Left ventricle myocardium inferior (tissue), 1 donor: ENCODE data around the gene TRIP6. TPM values are rescaled to one million over a fixed set of nuclear protein-coding genes. Genes with fewer than 3 reads are reported as not detected.
A peak's percentile ranks its signal among the peaks of the same experiment; 100 is the strongest.

ENCODE experiments used
- DNase-seq: peaks from one replicate; pipeline ENCODE4 v3.0.0-alpha.2; 2020
- H3K27ac ChIP-seq: fragments of 200-600 bp; replicated peaks from 2 replicates; pipeline ENCODE4 v1.8.0; 2021
- H3K27me3 ChIP-seq: fragments of 200-600 bp; 2 replicates; pipeline ENCODE4 v1.8.0; 2021; ENCODE audit warnings: low read depth
- H3K36me3 ChIP-seq: fragments of 200-600 bp; 2 replicates; pipeline ENCODE4 v1.8.0; 2021
- H3K4me1 ChIP-seq: fragments of 200-600 bp; 2 replicates; pipeline ENCODE4 v1.8.0; 2021
- H3K4me3 ChIP-seq: fragments of 200-600 bp; 2 replicates; pipeline ENCODE4 v1.8.0; 2021; ENCODE audit warnings: mild to moderate bottlenecking, moderate library complexity
- H3K9me3 ChIP-seq: fragments of 200-600 bp; replicated peaks from 2 replicates; pipeline ENCODE4 v1.8.0; 2021
- intact Hi-C: fragments of 100-400 bp; cut with micrococcal nuclease; formaldehyde crosslinking; loops from one replicate; pipeline ENCODE4 v1.11.0; 2022
- long read RNA-seq: library from polyadenylated mRNA; unstranded; transcript quantifications from one replicate; pipeline ENCODE4 v2.0.0, GENCODE V29; 2021
- total RNA-seq: library from RNA; stranded (reverse); fragmentation: NEBNext Ultra II Directional; extraction: Animal tissue kit (Norgen Biotek cat#: 25700); gene quantifications from one replicate; pipeline ENCODE4 v1.2.1, GENCODE V29; 2021
- TF ChIP-seq, protein P1 (sequence below): fragments of 200-600 bp; IDR thresholded peaks from 2 replicates; pipeline ENCODE4 v1.8.0; 2021; ENCODE audit warnings: antibody characterized with exemption, mild to moderate bottlenecking, borderline replicate concordance
- donor health status: DM: no; HTN: yes; CAD: no; lungs with severe emphysema.

TRIP6 gene, protein sequence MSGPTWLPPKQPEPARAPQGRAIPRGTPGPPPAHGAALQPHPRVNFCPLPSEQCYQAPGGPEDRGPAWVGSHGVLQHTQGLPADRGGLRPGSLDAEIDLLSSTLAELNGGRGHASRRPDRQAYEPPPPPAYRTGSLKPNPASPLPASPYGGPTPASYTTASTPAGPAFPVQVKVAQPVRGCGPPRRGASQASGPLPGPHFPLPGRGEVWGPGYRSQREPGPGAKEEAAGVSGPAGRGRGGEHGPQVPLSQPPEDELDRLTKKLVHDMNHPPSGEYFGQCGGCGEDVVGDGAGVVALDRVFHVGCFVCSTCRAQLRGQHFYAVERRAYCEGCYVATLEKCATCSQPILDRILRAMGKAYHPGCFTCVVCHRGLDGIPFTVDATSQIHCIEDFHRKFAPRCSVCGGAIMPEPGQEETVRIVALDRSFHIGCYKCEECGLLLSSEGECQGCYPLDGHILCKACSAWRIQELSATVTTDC
- total RNA-seq: 11.7 TPM
- long read RNA-seq, transcript TRIP6-201 (9 exons, 1,942 nt): major isoform, 17 of 30 reads
- long read RNA-seq, partial matches to known transcripts: 6 of 30 reads
- long read RNA-seq, other reads (novel, unspliced or antisense): 6 of 30 reads

DNA sequence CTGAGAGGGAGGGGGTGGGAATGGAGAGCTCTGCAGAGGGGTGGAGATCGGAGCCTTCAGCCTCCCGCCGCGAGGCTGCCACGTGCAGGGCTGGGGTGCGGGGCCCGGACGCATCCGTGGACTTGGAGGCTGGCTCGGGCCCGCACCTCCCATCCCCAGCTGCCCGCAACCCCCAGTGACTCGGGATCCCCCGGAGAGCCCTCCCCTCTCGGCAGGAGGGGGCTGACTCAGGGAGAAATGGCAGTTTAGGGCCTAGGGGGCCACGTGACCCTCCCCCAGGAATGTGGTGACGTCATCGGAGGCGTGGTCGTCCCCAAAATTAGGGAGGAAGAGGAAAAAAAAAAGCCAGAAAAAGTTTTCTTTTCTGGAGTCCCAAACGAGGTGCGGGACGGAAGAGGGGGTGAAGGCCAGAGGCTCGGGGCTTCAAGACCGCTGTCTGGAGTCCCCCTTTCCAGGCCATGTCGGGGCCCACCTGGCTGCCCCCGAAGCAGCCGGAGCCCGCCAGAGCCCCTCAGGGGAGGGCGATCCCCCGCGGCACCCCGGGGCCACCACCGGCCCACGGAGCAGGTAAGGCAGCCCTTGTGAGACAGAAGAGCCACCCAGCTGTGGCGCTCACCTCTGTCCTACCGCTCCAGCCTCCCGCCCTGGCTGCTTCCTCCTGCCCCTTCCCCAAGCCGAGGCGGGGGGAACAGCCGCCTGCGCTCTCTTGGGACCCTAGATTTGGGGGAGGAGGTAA lies at the start of gene TRIP6:
TSS of gene TRIP6 (plus strand) at position 348 of the 736 bp plus-strand sequence. CDS start at position 459, 111 bp downstream.
- Histone ChIP-seq H3K36me3 (peaks cover 23% of the 10 kb centered on the region), H3K9me3 (no peaks in the 10 kb centered on the region), H3K27ac (peak within 1 kb of the TSS; percentile 91), H3K4me1 (peaks cover 47% of the 10 kb centered on the region), H3K4me3 (peak within 1 kb of the TSS; percentile 84), H3K27me3 (no peaks in the 10 kb centered on the region)
- TF ChIP-seq, protein P1, sequence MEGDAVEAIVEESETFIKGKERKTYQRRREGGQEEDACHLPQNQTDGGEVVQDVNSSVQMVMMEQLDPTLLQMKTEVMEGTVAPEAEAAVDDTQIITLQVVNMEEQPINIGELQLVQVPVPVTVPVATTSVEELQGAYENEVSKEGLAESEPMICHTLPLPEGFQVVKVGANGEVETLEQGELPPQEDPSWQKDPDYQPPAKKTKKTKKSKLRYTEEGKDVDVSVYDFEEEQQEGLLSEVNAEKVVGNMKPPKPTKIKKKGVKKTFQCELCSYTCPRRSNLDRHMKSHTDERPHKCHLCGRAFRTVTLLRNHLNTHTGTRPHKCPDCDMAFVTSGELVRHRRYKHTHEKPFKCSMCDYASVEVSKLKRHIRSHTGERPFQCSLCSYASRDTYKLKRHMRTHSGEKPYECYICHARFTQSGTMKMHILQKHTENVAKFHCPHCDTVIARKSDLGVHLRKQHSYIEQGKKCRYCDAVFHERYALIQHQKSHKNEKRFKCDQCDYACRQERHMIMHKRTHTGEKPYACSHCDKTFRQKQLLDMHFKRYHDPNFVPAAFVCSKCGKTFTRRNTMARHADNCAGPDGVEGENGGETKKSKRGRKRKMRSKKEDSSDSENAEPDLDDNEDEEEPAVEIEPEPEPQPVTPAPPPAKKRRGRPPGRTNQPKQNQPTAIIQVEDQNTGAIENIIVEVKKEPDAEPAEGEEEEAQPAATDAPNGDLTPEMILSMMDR: no peak
- intact Hi-C loops: no loop called here
- peak; percentile 88 for DNase-seq

DNA sequence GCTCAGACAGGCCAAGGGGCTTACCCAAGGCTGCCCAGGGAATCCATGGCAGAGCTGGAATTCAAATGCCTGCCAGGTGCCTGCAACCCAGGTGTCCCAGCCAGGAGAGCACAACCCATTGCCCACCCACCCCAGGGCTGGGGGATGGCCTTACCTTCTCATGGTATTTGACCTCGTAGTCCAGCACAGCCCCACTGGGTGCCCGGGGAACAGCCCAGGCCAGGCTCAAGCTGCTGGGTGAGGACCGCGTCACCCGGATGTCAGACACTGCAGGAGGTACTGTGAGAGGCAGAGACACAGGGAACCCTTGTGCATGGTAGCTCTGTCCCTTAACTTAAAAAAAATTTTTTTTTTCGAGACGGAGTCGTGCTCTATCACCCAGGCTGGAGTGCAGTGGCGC lies 48.8 kb upstream of the TRIP6 start:
- no peak overlapping the region for H3K4me3 ChIP-seq
- H3K27me3 ChIP-seq: no peaks in the 10 kb centered on the region
- peaks cover 94% of the 10 kb centered on the region for H3K36me3 ChIP-seq
- H3K27ac ChIP-seq: no peak overlapping the region
- no peaks in the 10 kb centered on the region for H3K4me1 ChIP-seq
- H3K9me3 ChIP-seq: no peaks in the 10 kb centered on the region
- intact Hi-C loops: no loop called here
- no peak for DNase-seq
- TF ChIP-seq, protein P1: no peak

DNA sequence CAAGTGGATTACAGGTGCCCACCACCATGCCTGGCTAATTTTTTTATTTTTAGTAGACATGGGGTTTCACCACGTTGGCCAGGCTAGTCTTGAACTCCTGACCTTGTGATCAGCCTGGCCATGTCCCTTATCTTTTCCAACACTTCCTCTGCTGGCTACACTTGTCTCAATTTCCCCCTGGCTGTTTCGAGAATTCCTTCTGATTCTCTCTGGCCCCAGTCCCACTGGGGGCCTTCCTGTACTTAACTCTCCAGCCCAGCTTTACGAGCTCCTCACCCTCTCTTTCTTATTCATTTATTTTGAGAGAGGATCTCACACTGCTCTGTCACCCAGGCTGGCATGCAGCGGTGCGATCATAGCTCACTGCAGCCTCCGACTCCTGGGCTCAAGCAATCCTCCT lies 48.4 kb upstream of the TRIP6 start:
- peaks cover 94% of the 10 kb centered on the region for H3K36me3 ChIP-seq
- H3K4me1 ChIP-seq: peaks cover 3% of the 10 kb centered on the region

DNA sequence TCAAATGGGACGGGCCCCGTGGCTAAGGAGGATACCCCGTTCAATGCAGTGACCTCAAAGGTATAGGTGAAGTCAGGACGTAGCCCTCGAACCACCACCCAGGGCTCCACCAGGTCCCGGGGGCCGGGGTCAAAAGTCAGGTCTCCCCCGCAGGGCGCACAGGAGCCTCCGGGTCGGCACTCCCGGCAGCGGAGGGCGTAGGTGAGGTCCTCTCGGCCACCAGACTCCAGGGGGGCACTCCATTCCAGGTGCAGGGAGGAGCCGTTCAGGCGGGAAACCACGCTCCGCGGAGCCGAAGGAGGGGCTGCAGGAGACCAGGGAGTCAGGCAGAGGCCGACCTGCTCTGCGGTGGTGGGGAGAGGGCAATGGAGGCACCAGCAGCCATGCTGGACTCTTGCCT lies 47.6 kb upstream of the TRIP6 start:
- TF ChIP-seq, protein P1: no peak
- Histone ChIP-seq H3K9me3 (no peaks in the 10 kb centered on the region), H3K27me3 (no peaks in the 10 kb centered on the region), H3K36me3 (peaks cover 91% of the 10 kb centered on the region), H3K27ac (no peak overlapping the region), H3K4me1 (peaks cover 11% of the 10 kb centered on the region), H3K4me3 (no peak overlapping the region)
- DNase-seq: no peak
- intact Hi-C loops: no loop called here

More for the DNA sequence above, 48.4 kb upstream of the TRIP6 start:
- no peak overlapping the region for H3K27ac ChIP-seq
- TF ChIP-seq, protein P1: no peak
- H3K4me3 ChIP-seq: no peak overlapping the region
- intact Hi-C loops: no loop called here
- DNase-seq: no peak
- no peaks in the 10 kb centered on the region for H3K27me3 ChIP-seq
- no peaks in the 10 kb centered on the region for H3K9me3 ChIP-seq

DNA sequence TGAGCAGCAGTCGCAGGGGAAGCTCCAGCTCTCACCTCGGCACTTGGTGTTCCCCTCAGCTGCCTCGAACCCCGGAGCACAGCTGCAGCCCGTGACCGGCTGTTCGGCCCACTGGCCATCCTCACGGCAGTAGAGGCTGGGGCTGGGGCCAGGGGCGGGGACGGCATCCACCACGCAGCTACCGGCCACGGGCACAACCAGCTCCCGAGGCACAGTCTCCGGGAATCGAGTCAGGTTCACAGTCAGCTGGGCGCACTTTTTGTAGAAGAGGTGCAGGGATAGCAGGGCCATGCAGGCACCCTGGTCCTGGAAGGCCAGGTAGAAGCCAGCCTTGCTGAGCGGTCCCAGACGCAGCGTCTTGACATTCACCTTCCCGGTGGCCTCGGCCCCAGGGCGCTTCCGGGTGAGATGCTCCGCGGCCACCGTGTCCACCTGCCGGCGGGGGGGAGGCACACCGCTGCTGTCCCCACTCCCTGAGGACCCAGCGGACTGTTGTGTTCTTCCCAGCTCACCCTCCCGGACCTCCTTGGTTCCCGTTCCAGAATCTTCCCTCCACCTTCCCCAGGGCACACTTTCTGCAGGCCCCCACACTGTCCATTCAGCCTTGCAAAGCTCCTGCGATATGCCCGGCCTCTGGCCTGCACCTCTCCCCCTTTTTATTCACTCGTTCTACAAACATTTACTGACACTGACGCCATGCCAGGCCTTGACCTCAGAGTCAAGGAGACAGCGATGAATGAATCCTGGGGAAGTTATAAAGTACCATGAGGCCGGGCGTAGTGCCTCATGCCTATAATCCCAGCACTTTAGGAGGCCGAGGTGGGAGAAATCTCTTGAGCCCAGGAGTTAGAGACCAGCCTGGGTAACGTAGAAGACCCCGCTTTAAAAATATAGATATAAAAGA lies 44.7 kb upstream of the TRIP6 start:
- no peak for DNase-seq
- H3K36me3 ChIP-seq: peaks cover 64% of the 10 kb centered on the region
- H3K9me3 ChIP-seq: no peaks in the 10 kb centered on the region
- no peaks in the 10 kb centered on the region for H3K27me3 ChIP-seq
- peaks cover 25% of the 10 kb centered on the region for H3K4me1 ChIP-seq
- intact Hi-C loops: no loop called here
- no peak overlapping the region for H3K4me3 ChIP-seq
- TF ChIP-seq, protein P1: no peak
- no peak overlapping the region for H3K27ac ChIP-seq
